ENCODE results near the gene NME5. TPM values are rescaled to one million over a fixed set of nuclear protein-coding genes. Genes with fewer than 3 reads are reported as not detected.

Gene NME5
- total RNA-seq, 1 experiment from 2014 or later = 3.1 TPM

DNA sequence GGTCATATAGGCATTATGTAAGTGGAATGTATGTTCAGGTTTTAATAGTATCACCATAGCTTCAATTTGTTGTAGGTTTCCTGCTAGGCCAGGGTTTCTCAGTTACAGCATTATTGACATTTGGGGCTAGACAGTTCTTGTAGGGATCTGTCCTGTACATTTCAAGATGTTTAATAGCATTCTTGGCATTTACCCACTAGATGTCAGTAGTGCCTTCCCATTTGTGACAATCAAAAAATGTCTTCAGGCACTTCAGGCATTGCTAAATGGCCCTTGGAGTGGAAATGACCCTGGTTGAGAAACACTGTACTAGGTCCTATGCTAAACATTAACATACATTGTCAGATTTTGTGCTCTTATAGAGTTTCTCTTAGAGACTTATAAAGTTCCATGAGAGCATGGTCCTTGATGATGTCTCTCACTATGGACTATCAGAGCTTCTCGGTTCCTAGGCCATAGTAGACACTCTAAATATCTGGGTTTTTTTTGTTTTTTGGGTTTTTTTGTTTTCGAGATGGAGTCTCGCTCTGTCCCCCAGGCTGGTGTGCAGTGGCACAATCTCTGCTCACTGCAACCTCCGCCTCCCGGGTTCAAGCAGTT, 41.1 kb upstream of the NME5 start:
- Histone ChIP-seq H3K79me2 (ENCODE audit: insufficient read depth, low read length) (peaks cover 57% of the 10 kb centered on the region), H3K4me3 (replicated peaks in 1 of 2; ENCODE audit: low read depth in 1 of 2, low read length in 2 of 2) (peak overlapping the region; percentile 88 to 99), H3K36me3 (ENCODE audit: control insufficient read depth in 1 of 2, insufficient read depth in 2 of 2, low read length in 2 of 2) (peaks cover 43 to 58% of the 10 kb centered on the region in 2 experiments), H3K27me3 (ENCODE audit: insufficient read depth, low read length) (no peaks in the 10 kb centered on the region), H3K4me2 (ENCODE audit: low read length) (peak overlapping the region; percentile 86), H4K20me1 (ENCODE audit: insufficient read depth) (no peaks in the 10 kb centered on the region), H3K9me2 (ENCODE audit: insufficient read depth) (no peaks in the 10 kb centered on the region), H3K4me1 (ENCODE audit: control insufficient read depth in 1 of 2, insufficient read depth in 2 of 2, low read length in 2 of 2) (peaks cover 0 to 10% of the 10 kb centered on the region in 2 experiments; a peak in 1 of 4 replicates), H3K9me3 (ENCODE audit: control insufficient read depth in 1 of 2, insufficient read depth in 1 of 2, low read depth in 1 of 2, low read length in 2 of 2) (no peaks in the 10 kb centered on the region), H3K27ac (ENCODE audit: low read depth, low read length) (no peak overlapping the region), H2AFZ (ENCODE audit: low read depth, low read length, poor library complexity, severe bottlenecking) (no peak overlapping the region), H3K9ac (ENCODE audit: low read length) (peak overlapping the region; percentile 86)
- ChIA-PET RAD21 (ENCODE audit: low non-redundant PET in 1 of 2, low total read pairs in 2 of 2, uncharacterized antibody in 2 of 2, unreplicated experiment in 2 of 2) (interaction anchor here in 1 of 2 experiments (1.2 kb wide), 1 partner anchor 103 kb away, joined by 3 read pairs; no protein-coding TSS in a partner anchor), CTCF (interaction anchor here (0.6 to 1.7 kb wide), 5 partner anchors 8 to 324 kb away, joined by 3 to 9 read pairs (median 3); no protein-coding TSS in a partner anchor), POLR2A (no interaction called here)
- TF ChIP-seq, protein P1, sequence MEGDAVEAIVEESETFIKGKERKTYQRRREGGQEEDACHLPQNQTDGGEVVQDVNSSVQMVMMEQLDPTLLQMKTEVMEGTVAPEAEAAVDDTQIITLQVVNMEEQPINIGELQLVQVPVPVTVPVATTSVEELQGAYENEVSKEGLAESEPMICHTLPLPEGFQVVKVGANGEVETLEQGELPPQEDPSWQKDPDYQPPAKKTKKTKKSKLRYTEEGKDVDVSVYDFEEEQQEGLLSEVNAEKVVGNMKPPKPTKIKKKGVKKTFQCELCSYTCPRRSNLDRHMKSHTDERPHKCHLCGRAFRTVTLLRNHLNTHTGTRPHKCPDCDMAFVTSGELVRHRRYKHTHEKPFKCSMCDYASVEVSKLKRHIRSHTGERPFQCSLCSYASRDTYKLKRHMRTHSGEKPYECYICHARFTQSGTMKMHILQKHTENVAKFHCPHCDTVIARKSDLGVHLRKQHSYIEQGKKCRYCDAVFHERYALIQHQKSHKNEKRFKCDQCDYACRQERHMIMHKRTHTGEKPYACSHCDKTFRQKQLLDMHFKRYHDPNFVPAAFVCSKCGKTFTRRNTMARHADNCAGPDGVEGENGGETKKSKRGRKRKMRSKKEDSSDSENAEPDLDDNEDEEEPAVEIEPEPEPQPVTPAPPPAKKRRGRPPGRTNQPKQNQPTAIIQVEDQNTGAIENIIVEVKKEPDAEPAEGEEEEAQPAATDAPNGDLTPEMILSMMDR (IDR thresholded peaks at IDR 0.05 in 2 of 3, conservative IDR thresholded peaks at IDR 0.05 in 1 of 3; ENCODE audit: borderline replicate concordance in 1 of 3, insufficient read depth in 1 of 3, low read depth in 2 of 3, low read length in 2 of 3) = peak in 2 of 3 experiments; percentile 44 to 71; a peak in 3 of 6 replicates
- no peak for TF ChIP-seq EGR1 (IDR thresholded peaks at IDR 0.05; ENCODE audit: low read depth)
- DNase-seq (ENCODE audit: low read depth, low spot score) = peak; percentile 52
- ATAC-seq = peak; percentile 18; the same call in 1 of the 2 replicates
- BruUV-seq (replicated peaks) = no TSS peak
- intact Hi-C loops (cut with micrococcal nuclease) = loop anchor here (1.0 to 10.0 kb wide), 4 partner anchors 103 to 365 kb away; partner anchors contain the start of gene ETF1

DNA sequence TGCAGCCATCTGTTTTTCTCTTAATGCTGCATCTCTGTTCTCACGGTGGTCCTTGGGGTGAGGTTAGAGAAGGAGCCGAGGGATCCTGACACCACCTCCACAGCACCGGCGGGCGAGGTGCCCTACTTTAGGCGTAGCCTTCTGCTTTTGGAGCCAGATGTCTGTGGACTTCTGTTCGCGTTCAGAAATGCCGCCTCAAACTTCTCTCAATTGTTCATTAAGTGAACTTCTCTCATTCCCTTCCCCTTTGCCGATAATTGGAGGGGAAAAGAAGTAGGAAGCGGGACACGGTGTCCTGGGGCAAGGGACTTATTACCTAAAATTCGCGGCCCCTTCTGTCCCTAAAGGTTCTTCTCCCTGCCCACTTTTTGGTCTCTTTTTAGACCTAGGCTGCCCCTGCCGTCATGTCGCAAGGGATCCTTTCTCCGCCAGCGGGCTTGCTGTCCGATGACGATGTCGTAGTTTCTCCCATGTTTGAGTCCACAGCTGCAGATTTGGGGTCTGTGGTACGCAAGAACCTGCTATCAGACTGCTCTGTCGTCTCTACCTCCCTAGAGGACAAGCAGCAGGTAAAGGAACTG, 40.1 kb upstream of the NME5 start:
- H3K4me2 ChIP-seq (ENCODE audit: low read length) = peak overlapping the region; percentile 86
- H3K36me3 ChIP-seq (ENCODE audit: control insufficient read depth in 1 of 2, insufficient read depth in 2 of 2, low read length in 2 of 2) = peaks cover 41 to 48% of the 10 kb centered on the region in 2 experiments
- DNase-seq (ENCODE audit: low read depth, low spot score) (no peak), ATAC-seq (no peak; the same call in 1 of the 2 replicates)
- H3K4me3 ChIP-seq (replicated peaks in 1 of 2; ENCODE audit: low read depth in 1 of 2, low read length in 2 of 2) = peak overlapping the region; percentile 88 to 99
- H3K27me3 ChIP-seq (ENCODE audit: insufficient read depth, low read length) = no peaks in the 10 kb centered on the region
- CTCF ChIA-PET = interaction anchor here (0.6 to 1.6 kb wide), 9 partner anchors 9 to 325 kb away, joined by 3 to 9 read pairs (median 3); partner anchors contain the start of genes EGR1 and KDM3B
- no peaks in the 10 kb centered on the region for H3K9me3 ChIP-seq (ENCODE audit: control insufficient read depth in 1 of 2, insufficient read depth in 1 of 2, low read depth in 1 of 2, low read length in 2 of 2)
- no peaks in the 10 kb centered on the region for H4K20me1 ChIP-seq (ENCODE audit: insufficient read depth)
- RAD21 ChIA-PET (ENCODE audit: low non-redundant PET in 1 of 2, low total read pairs in 2 of 2, uncharacterized antibody in 2 of 2, unreplicated experiment in 2 of 2) = interaction anchor here (0.6 to 0.8 kb wide), 2 partner anchors 104 to 313 kb away, joined by 3 to 4 read pairs; no protein-coding TSS in a partner anchor
- H3K79me2 ChIP-seq (ENCODE audit: insufficient read depth, low read length) = peaks cover 63% of the 10 kb centered on the region
- TSS peak; percentile 78 for BruUV-seq (replicated peaks)
- TF ChIP-seq YY1 (IDR thresholded peaks at IDR 0.05; ENCODE audit: extremely low read depth, insufficient replicate concordance, low read depth, low read length) (peak; percentile 17), RAD21 (IDR thresholded peaks at IDR 0.05; ENCODE audit: low read depth) (no peak)
- peaks cover 0 to 10% of the 10 kb centered on the region in 2 experiments; a peak in 1 of 4 replicates for H3K4me1 ChIP-seq (ENCODE audit: control insufficient read depth in 1 of 2, insufficient read depth in 2 of 2, low read length in 2 of 2)
- no peaks in the 10 kb centered on the region for H3K9me2 ChIP-seq (ENCODE audit: insufficient read depth)
- peak overlapping the region; percentile 86 for H3K9ac ChIP-seq (ENCODE audit: low read length)
- no peak overlapping the region for H2AFZ ChIP-seq (ENCODE audit: low read depth, low read length, poor library complexity, severe bottlenecking)
- POLR2A ChIA-PET = interaction anchor here (1.0 to 1.4 kb wide), 2 partner anchors 152 to 159 kb away, joined by 3 to 4 read pairs; partner anchors contain the start of genes CDC25C and FAM53C
- intact Hi-C loops (cut with micrococcal nuclease) = loop anchor here (5.0 kb wide), 1 partner anchor 173 kb away; the partner anchor contains the start of gene KDM3B
- peak overlapping the region; percentile 82 for H3K27ac ChIP-seq (ENCODE audit: low read depth, low read length)

All from HCT116 (cell line).